Stimulated activated naive CD4-positive, alpha-beta T cell treated with Interleukin-2 at 50 U/mL for 16 hours (primary cell): ENCODE results near the gene AMFR.

Experiments
- DNase-seq: peaks from one replicate; lab custom pipeline; 2025; lab: John Stamatoyannopoulos, UW

The AMFR gene

DNA sequence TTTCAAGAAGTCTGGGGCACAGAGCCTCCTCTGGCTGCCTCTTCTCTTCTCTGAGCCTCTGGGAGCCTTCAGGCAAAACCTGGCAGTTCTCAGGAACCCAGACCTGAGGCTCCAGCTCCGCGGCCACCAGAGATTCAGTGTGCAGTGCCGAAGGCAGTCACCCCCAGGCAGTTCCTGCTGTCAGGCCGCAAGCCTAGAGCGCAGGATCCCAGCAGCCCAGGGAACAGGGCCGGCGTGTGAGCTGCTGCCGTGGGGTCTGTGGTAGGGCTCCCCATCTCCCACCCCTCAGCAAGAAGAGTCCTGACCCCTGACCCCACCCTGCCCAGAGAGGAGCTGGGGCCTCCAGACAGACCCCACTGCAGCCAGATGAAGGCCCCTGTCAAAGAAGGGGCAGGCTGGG lies 78.2 kb downstream of the AMFR start:
- no peak for DNase-seq

DNA sequence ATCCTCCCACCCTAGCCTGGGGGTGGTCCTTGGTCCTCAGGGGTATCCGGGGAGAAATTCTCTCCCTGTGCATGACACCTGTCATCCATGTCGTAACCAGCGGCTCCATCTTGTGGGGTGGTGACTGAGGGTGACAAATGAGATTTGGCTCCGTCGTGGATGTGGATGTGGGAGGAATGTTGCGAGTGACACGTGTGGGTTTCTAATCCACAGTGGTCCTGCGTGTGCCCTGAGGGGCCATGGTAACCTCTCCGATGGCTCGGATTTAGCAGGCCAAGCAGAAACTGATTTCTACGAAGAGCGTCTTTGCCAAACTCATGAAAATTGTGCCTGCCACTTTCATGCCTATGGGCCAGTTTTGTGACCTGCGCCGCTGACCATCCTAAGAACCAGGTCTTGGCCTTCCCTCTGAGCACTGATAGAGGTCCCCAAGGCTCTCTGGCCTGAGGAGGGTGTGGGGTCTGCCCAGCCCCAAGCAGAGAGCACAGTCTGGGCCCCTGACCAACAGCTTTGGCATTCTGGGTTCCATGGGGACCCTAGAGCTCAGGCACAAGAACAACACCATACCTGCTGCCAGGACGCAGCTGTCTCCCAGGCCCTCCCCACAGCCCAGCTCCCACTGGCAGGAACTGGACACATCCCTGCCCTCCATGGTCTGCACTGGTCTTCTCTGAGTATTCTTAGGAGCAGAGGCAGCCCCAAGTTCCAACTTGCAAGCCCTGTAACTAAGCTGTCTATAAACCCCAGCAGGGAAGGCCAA lies 79.0 kb downstream of the AMFR start:
- DNase-seq = no peak

DNA sequence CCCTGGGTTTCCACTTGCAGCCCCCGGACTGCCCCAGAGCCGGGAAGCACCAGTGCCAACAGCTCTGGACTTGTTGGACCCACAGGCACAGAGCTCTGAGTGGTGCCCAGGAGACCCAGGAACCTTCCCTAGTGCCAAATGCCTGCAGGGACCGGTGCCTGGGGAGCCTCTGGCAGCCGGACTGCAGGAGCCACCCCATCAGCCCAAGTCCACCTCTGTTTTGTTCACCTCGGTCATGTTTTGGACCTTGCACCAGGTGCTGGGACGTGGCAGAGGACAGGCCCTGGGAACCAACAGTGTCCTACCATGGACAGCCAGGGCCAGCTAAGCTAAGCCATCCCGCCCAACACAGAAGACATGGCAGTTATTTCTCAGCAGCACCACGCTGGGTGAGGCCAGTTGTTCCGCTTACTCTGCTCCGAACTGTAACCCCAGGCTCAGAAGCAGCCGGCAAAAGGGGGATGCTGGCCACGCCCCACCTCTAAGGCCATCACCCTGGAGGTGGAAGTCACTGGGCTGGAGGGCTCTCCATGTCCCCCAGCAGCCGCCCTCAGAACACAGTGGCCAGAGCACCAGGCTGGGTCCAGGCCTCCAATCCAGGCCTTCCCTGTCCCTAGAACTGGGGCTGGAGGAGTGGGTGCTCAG lies 79.8 kb downstream of the AMFR start:
- DNase-seq = no peak

DNA sequence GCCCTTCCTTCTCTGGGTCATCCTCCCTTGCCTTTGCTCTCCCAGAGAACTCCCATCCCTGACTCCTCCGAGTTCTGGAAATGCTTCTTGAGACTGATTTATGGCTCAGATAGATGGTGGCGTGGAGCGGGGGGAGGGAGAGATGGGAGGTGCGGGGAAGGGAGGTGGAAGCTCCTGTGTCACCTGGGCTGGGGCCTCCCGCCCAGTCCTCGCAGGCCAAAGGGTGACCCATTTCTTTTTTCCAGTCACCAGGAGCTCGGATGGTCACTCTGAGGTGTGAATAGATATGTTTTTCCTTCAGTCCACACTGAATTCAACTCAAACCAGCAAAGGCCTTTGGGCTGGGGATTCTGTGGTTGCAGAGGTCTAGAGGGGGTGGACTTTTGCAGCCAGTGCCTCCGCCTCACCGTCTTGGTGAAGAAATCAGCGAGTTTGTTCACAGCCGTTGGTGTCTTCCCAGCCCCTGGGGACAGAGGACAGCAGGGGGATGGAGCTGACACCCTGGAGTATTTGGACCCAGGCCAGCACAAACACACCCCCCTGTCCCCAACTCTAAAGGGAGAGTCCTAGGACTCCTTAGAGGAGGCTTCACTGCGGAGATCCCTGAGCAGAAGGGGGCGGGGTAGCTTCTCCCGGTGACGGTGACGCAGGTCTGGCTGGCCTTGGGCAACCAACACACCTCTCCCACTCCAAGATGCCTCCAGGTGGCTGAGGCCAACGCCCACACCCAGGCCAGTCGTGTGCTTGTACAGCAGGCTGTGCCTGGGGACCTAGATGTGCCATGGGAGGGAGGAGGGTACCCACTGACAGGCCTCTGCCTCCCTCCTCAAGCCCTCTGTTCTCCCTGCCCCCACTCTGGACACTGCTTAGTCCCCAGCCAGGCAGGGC lies 80.6 kb downstream of the AMFR start:
- no peak for DNase-seq

DNA sequence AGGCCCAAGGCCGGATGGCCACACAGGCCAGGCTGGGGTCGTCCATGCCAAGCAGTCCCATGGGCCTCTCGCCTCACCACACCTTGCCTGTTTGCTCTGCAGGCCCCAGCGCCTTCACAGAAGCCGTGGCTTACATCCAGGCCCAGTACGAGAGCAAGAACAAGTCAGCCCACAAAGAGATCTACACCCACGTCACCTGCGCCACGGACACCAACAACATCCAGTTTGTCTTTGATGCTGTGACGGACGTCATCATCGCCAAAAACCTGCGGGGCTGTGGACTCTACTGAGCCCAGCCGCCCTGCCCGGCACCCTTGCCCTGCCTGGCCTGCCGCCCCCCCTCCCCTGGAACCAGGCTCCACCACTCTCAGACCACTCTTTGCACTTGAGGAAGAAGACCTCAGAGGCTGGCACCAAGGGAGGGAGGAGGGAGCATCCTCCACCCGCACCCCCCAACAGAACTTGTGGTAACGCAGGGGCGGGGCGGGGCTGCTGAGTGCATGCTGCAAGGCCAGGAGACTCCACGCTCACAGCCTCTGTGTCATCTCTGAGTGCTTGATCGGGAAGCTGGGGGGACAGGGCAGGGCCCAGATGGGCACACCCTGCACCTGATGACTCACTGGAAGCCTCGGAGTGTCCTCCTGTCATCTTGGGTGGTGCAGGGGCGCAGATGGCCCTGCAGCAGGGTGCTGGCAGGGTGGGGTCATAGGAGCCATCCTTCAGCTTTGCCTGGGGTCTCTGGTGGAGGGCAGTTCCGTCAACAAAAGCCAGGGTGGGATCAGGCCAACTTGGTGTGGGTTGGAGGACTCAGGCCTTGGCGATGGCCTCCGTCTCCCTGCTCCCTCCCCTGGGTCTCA lies 81.5 kb downstream of the AMFR start:
- DNase-seq = no peak

DNA sequence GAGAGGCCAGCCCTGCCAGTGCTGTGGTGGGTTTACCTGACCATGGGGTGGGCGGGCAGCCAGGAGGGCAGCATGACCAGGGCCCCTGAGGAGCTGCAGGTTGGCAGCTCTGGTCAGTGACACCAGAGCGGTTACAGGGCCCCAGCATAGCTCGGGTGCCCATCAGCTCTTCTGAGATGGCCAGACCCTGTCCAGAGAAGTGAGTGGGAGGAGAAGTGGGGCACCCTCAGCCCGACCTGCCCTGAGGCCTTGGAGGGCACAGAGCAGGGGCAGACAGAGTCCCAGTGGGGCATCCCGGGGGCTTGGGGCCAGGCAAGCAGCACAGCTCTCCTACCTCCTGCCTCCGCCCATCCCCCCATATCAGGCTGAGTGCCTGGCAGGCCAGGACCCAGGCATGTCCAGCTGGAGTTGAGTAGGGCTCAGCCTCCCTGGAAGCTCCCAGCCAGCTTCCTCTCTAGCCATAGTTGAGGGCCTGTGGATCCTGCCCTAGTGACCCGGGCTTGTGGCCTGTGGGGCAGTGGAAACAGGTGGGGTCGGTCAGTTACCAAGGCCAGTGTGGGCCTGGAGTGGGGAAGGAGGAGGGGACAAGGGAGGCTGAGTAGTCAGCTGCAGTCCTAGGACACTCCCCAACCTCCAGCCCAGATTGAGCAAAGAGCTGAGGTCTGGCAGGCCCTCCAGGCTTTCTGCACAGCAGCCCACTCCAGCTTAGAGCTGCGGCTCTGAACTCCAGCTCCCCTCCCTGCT lies 83.5 kb downstream of the AMFR start:
- DNase-seq = no peak

DNA sequence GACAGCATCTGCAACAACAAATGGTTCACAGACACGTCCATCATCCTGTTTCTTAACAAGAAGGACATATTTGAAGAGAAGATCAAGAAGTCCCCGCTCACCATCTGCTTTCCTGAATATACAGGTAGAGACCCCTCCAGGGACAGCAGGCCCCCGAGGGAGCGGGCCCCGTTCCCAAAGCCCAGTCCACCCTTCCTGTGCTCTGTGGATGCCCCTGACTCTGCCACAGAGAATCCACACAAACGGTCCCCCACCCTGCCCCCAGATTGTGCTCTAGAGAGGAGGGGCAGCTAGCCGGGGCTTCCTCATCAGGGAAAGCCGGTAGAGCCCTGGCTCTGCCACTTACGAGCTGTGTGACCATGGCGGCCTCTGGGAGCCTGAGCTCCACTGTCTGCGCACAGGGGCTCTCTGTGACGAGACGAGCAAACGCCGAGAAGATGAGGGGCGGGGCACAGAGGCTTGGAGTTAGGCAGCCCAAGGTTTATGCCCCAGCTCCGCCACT lies 84.4 kb downstream of the AMFR start:
- no peak for DNase-seq

DNA sequence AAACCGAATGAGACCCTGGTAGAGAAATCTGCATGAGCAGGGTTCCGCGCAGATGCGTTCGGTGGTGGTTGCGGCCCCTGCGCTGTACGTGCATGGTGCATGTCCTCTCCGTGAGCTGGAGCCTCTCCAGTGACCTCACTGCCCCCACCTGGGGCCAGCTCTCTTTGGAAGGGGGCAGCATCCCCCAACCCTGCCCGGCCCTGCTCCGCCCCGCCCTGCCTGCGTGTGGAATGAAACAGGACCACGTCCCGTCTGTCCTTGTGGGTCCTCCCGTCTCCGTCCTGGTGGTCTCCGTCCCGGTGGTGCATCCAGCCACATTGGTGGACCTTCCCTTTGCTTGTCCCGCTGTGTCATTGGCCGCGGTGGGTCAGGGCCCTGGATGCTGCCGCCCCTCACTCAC lies 84.9 kb downstream of the AMFR start:
- DNase-seq = no peak

DNA sequence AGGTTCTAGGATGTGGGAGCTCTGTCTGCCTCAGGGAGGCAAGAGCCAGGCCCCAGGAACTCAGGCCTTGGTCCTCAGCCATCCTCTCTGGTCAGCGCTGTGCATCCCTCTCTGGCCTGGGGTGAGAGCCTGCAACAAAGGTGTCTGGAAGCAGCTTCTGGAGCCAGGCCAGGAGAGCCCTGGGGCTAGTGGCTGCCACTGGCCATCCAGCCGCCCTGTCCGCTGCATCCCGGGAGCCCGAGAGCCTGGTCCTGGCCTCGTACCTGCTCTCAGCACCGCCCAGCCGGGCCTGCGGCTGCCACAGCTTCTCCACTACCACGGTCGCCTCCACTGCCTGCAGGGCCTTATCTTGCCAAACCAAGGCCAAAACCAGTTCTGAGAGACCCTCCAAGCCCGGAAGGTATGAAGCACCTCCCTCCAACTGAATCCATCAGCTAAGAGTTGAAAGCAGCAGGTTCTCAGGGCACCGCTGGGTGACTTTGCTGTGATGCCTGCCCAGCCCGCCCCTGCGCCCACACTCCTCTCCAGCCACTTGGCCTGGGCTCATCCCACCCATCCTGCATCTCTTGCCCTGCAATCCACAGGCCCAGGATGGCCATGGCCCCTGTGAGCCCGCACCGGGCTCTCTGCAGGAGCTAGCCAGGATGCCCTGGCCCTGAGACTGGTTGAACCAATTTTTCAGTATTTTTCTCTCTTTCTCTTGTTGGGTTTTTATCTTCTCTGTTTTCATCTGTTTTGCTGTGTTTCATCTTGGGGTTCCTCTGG lies 85.7 kb downstream of the AMFR start:
- no peak for DNase-seq

DNA sequence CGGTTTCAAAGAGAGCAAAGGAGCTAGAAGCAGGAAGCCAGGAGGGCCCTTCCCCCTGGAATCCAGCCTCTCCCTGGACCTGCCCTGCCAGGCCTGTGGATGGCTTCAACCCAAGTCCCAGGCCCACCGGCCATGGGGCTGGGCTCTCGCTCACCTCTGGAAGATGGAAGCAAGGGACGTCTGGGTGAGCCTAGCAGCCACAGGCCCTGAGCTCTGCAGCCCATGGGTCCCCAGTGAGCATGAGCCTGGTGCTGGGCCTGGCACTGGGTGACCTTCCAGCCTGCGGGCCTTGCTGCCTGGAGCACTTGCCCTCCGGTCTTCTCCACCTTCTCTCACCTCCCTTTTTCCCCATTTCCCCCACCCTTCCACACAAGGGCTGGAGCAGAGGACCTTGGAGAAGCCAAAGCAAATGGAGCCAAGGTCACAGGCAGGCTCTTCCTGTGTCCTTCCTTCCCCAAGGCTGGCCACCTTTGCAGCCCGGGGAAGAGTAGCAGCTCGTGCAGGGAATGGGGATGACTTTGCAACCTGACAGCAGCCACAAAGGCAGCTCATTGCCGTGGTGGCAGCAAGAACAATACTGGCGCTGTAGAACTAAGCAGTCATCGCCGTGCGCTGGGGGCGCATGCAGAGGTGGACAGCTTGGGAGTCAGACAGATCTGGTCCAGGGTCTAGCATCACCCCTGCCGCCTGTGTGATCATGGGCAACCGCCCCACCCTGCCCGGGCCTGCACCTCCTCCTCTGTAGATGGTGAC lies 86.6 kb downstream of the AMFR start:
- no peak for DNase-seq

DNA sequence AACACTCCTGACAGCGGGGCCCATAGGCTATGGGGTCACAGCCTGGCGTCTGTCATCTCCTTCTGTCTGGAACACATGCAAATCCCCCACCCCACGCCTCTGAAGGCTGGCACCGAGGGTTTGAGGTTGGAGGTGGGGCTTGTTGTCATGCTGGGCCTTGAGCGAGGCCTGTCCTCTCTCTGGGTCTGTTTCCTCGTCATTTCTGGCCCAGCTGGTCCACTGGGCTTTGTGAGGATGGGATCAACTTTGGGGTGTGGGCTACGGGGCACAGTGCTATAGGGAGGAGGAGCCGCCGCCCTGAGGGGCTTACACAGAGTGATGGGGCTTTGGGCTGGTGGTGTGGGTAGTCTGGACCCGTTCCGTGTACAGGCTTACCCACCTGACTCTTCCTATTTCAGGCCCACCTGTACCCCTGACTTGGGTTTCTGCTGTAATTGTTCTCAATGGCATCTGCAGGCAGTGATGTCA lies 87.5 kb downstream of the AMFR start:
- DNase-seq = no peak

DNA sequence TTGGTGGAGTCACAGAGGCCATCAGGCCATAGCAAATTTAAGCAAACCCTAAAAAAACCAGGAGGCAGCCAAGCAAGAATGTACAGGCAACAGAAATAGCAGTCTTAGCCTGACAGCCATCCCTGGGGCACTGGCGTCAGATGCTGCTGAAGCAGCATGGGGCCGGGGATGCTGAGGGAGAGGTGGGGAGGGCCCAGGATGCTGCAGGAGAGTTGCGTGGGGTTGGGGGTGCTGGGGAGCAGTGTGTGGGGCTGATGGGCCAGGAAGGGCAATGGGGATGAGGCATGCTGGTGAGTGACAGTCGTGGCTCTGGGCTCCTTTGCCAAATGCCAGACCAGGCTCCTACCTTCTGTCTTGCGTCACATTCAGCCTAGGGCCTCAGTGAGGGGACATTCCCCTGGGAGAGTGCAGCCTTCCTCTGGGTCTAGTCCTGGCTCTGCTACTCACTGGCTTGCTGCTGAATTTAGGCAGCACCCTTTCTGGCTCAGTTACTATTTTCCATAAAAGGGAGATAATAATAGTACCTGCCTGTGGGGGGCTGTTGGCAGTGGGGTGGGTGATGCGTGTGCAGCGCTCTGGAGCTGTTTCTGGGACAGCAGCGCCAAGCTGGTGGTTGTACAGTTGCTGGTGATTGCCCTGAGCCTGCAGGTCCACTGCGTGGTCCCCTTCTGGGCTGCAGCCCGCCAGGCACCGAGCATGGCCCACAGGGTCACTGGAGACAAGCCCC lies 88.1 kb downstream of the AMFR start:
- DNase-seq = no peak

DNA sequence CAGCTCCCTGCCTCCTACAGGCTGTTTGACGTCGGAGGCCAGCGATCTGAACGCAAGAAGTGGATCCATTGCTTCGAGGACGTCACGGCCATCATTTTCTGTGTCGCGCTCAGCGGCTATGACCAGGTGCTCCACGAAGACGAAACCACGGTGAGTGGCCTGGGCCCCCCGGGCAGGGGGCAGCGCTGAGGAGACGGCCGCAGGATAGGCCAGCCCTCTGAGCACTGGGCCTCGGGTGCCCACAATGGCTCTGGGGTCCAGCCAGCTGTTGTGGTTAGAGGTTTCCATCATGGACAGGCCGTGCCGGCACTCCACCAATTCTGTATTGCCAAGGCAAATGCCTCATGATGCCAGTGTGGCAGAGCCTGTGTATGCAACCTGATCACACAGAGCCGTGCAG lies 88.6 kb downstream of the AMFR start:
- no peak for DNase-seq

DNA sequence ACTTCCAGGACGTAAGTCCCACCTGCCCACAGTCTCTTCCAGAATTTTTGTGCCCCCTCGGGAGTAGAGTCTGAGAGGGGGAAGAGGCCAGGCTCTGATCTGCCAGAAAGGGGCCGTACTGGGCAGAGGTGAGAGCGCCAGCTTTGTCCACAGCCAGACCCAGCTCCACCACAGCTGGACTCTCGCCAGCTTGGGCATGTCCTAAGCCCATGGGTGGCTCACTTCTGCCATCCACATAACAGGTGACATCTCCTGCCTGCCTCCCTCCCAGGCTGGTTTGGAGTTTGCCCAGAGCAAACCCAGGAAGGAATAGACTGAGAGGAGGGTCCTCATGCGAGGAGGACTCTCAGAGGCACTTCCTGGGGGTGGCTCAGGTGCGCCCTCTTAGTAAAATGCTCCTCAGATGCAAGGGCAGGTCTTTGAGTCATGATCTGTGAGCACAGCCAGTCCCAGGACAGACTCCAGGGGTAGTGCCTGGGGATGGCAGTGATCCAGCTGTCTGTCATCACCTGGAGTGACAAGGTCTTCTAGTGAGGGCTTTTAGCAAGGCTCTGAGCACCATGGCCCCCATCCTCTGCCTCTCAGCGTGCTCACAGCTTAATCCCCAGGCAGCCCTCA lies 89.2 kb downstream of the AMFR start:
- no peak for DNase-seq

DNA sequence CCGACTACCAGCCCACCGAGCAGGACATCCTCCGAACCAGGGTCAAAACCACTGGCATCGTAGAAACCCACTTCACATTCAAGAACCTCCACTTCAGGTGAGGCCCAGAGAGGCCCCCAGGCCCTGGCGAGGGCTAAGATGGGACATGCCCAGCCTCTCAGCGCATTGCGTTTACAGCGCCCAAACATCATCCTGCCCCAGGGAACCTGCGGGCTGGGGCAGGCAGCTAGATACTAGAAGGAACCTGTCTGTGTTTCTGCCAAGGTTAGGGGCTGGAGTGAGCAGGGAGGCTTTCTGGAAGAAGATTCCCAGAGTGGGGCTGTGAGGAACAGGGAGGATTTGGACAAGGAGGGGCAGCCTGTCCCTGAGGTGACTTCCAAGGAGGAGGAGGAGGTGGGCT lies 90.6 kb downstream of the AMFR start:
- no peak for DNase-seq

DNA sequence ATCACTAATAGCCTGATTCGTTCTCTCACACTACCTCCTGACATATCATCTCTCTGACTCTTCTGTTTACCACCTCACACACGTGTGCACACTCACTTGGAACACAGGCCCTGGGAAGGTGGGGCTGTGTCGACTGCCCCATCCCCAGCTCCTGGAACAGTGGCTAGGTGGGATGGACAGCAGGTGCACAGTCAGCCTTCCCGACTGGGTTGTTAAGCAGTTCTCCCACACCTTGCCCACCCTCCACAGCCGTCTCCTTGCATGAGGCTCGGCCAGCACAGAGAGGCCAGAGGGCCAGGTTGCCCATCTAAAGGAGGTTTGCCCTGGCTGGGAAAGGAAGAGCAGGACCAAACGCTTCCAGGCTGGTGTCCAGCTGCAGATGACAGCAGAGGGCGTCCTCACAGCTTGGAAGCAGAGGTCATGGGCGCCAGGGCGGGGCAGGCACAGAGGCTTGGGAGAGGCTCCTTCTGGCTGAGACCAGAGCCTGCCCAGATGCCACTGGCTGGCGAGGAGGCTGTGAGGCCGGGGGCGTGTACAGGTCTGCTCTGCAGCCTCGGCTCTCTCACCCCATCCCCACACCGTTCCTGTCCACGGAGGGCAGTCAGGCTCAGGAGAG lies 92.8 kb downstream of the AMFR start:
- DNase-seq = no peak

DNA sequence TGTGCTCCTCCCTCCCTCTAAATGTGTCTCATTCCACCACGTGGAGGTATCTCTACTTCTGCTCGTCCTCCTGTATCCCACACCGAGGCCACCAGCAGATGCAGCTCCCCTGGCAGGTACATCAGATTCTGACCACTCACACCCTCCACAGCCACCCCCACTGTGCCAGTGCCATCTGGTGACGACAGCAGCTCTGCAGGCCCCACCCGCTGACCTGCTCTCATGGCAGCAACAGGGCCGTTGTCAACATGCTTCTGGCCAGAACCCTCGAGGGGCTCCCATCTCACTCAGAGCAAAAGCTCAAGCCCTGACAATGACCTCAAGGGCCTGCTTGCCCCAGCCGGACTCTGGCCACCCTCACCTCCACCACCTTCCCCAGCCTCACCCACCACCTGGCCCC lies 93.4 kb downstream of the AMFR start:
- DNase-seq = no peak

DNA sequence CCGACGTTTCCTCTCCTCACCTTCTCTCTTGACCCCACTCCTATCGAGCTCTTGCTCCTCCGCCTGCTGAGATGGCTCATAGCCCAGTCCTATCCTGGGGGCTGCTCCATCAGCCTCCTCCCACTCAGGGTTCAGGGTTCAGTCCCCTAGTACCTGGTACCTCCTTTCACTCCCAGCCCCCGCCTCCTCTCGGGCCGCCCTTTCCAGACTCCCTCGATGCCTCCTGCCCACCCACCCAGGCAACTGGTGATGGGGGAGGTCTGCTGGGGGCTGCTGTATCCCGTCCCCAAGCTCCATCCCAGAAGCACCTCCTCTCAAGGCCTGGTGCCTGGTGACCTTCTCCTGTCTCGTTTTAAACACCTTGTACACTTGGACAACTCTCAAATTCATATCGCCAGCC lies 93.9 kb downstream of the AMFR start:
- DNase-seq = no peak
